Glomerular endothelial cell (primary cell): ENCODE measurements around the gene RASA2. TPM values are rescaled to one million over a fixed set of nuclear protein-coding genes. Genes with fewer than 3 reads are reported as not detected.
A peak's percentile ranks its signal among the peaks of the same experiment; 100 is the strongest.

ENCODE experiments used
- DNase-seq: peaks from one replicate; pipeline ENCODE4 v3.0.0-alpha.2; 2011; ENCODE audit warnings: low read depth, low spot score; ENCODE audit errors: extremely low read depth
- total RNA-seq: library from RNA; depleted of rRNA; stranded (reverse); fragments of >200 nt; gene quantifications from 2 replicates; pipeline ENCODE4 v1.2.3, GENCODE V29; 2015

Gene RASA2
- total RNA-seq, 1 donor from 2014 or later = 16.2 TPM

- DNase-seq = no peak
Measured at GRCh38 chr3:141642215-141642614, 155.4 kb downstream of the RASA2 start.

GRCh38 chr3:141643391-141643790 lies 156.6 kb downstream of the RASA2 start:
- no peak for DNase-seq

GRCh38 chr3:141643796-141644195 lies 157.0 kb downstream of the RASA2 start:
- DNase-seq = no peak

- DNase-seq = peak; percentile 39
Measured at GRCh38 chr3:141644931-141645330, 158.1 kb downstream of the RASA2 start.

- peak; percentile 42 for DNase-seq
Measured at GRCh38 chr3:141646760-141647561, 160.1 kb downstream of the RASA2 start.

- no peak for DNase-seq
Measured at GRCh38 chr3:141647562-141647915, 160.7 kb downstream of the RASA2 start.

- DNase-seq = no peak
Measured at GRCh38 chr3:141648055-141648910, 161.5 kb downstream of the RASA2 start.

- DNase-seq = no peak
Measured at GRCh38 chr3:141649871-141650270, 163.0 kb downstream of the RASA2 start.

- no peak for DNase-seq
Measured at GRCh38 chr3:141650783-141651182, 164.0 kb downstream of the RASA2 start.

GRCh38 chr3:141651409-141651808 lies 164.6 kb downstream of the RASA2 start:
- no peak for DNase-seq

- no peak for DNase-seq
Measured at GRCh38 chr3:141652349-141652748, 165.5 kb downstream of the RASA2 start.

GRCh38 chr3:141653847-141654246 lies 167.0 kb downstream of the RASA2 start:
- DNase-seq = no peak

GRCh38 chr3:141655801-141656200 lies 169.0 kb downstream of the RASA2 start:
- no peak for DNase-seq

GRCh38 chr3:141656771-141657170 lies 169.9 kb downstream of the RASA2 start:
- no peak for DNase-seq

- no peak for DNase-seq
Measured at GRCh38 chr3:141657516-141657915, 170.7 kb downstream of the RASA2 start.

GRCh38 chr3:141659821-141660613 lies 173.2 kb downstream of the RASA2 start:
- no peak for DNase-seq

GRCh38 chr3:141660614-141660947 lies 173.8 kb downstream of the RASA2 start:
- no peak for DNase-seq

GRCh38 chr3:141661229-141662196 lies 174.7 kb downstream of the RASA2 start:
- DNase-seq = no peak

GRCh38 chr3:141663993-141664392 lies 177.2 kb downstream of the RASA2 start:
- DNase-seq = no peak
